NT2/D1 (cell line): ENCODE data around the gene CATSPER3.

ENCODE experiments used
- SUZ12 ChIP-seq: IDR thresholded peaks from 2 replicates; pipeline ENCODE4 v1.6.1; 2011; ENCODE audit not compliant: insufficient read length, insufficient read depth; ENCODE audit errors: extremely low read depth
- YY1 ChIP-seq: IDR thresholded peaks from 2 replicates; pipeline ENCODE4 v1.6.1; 2011; ENCODE audit not compliant: insufficient read length, insufficient read depth

DNA sequence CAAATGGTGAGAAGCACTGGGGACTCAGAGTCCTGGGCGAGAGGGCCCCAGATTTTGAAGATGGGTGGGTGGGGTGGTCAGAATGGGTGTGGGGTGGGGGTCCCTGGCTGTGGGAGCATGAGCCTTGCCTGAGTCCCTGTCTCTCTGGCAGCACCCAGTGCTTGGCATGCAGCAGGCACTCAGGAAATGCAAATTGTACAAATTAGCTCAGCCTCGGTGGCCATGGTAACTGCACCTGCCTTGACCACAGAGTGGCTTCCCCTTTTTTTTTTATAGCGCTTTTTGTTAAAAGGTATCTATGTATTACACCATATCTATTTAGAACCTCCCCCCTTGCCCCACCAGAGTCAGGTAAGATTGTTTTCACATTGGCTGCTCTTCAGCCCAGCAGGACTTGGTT is 85.6 kb downstream of the CATSPER3 start:
- TF ChIP-seq SUZ12 (no peak), YY1 (no peak)
